ENCODE measurements around the gene PRKCB.
"Not testable (repeated sequence)": the region's sequence is repeated elsewhere in the genome, so short reads cannot be mapped to it uniquely, and the experiment has no call there.

PRKCB gene

GRCh38 chr16:24013054-24013636 lies 177.4 kb downstream of the PRKCB start:
- DNase-seq, result no peak

- peak; percentile 30 for DNase-seq
These were observed 178.3 kb downstream of the PRKCB start for GRCh38 chr16:24013864-24014645.

GRCh38 chr16:24014955-24015354 lies 179.2 kb downstream of the PRKCB start:
- DNase-seq, result not testable (repeated sequence)

GRCh38 chr16:24015923-24016322 lies 180.1 kb downstream of the PRKCB start:
- no peak for DNase-seq

- no peak for DNase-seq
These were observed 182.7 kb downstream of the PRKCB start for GRCh38 chr16:24018485-24018884.

GRCh38 chr16:24022797-24023196 lies 187.0 kb downstream of the PRKCB start:
- DNase-seq, result no peak

- DNase-seq, result no peak
These were observed 187.8 kb downstream of the PRKCB start for GRCh38 chr16:24023621-24024020.

- no peak for DNase-seq
These were observed 189.2 kb downstream of the PRKCB start for GRCh38 chr16:24024971-24025370.

GRCh38 chr16:24027466-24027865 lies 191.7 kb downstream of the PRKCB start:
- DNase-seq, result no peak

GRCh38 chr16:24029841-24030240 lies 194.1 kb downstream of the PRKCB start:
- not testable (repeated sequence) for DNase-seq

GRCh38 chr16:24035127-24035842 lies 199.5 kb downstream of the PRKCB start:
- no peak for DNase-seq

- no peak for DNase-seq
These were observed 200.3 kb downstream of the PRKCB start for GRCh38 chr16:24036038-24036543.

GRCh38 chr16:24036614-24037013 lies 200.8 kb downstream of the PRKCB start:
- no peak for DNase-seq

- no peak for DNase-seq
These were observed 201.6 kb downstream of the PRKCB start for GRCh38 chr16:24037335-24037734.

GRCh38 chr16:24041834-24042631 lies 206.2 kb downstream of the PRKCB start:
- peak; percentile 46 for DNase-seq

- no peak for DNase-seq
These were observed 208.7 kb downstream of the PRKCB start for GRCh38 chr16:24044467-24044866.

GRCh38 chr16:24045641-24046040 lies 209.9 kb downstream of the PRKCB start:
- DNase-seq, result no peak

- no peak for DNase-seq
These were observed 210.7 kb downstream of the PRKCB start for GRCh38 chr16:24046442-24046841.

GRCh38 chr16:24049113-24049512 lies 213.3 kb downstream of the PRKCB start:
- no peak for DNase-seq

- DNase-seq, result no peak
These were observed 215.3 kb downstream of the PRKCB start for GRCh38 chr16:24051125-24051524.

- no peak for DNase-seq
These were observed 216.7 kb downstream of the PRKCB start for GRCh38 chr16:24052329-24053098.
